H9 (cell line): ENCODE results near the gene AHDC1. TPM values are rescaled to one million over a fixed set of nuclear protein-coding genes. Genes with fewer than 3 reads are reported as not detected.

Experiments used
- DNase-seq: peaks from one replicate; pipeline ENCODE4 v3.0.0-alpha.2; 2017
- H2AFZ ChIP-seq: one replicate; pipeline ENCODE4 v1.6.1; 2013; ENCODE audit warnings: mild to moderate bottlenecking, low read length, control low read depth, moderate library complexity
- H2AK5ac ChIP-seq: 2 replicates; pipeline ENCODE4 v1.6.1; 2013; ENCODE audit warnings: low read length, control low read depth, mixed read lengths; ENCODE audit not compliant: insufficient read length
- H2BK120ac ChIP-seq: one replicate; pipeline ENCODE4 v1.6.1; 2013; ENCODE audit warnings: low read depth, mild to moderate bottlenecking, low read length, control low read depth, inconsistent platforms; ENCODE audit not compliant: poor library complexity, severe bottlenecking
- H2BK12ac ChIP-seq: 2 replicates; pipeline ENCODE4 v1.6.1; 2013; ENCODE audit warnings: low read length, control low read depth, mixed read lengths, low read depth; ENCODE audit not compliant: insufficient read length
- H2BK15ac ChIP-seq: 2 replicates; pipeline ENCODE4 v1.6.1; 2013; ENCODE audit warnings: low read depth, low read length, control low read depth
- H2BK20ac ChIP-seq: one replicate; pipeline ENCODE4 v1.6.1; 2013; ENCODE audit warnings: low read depth, mild to moderate bottlenecking, low read length, control low read depth, inconsistent platforms; ENCODE audit not compliant: poor library complexity, severe bottlenecking
- H2BK5ac ChIP-seq: 2 replicates; pipeline ENCODE4 v1.6.1; 2013; ENCODE audit warnings: low read length, control low read depth, mixed read lengths; ENCODE audit not compliant: insufficient read length
- H3K14ac ChIP-seq: 2 replicates; pipeline ENCODE4 v1.6.1; 2013; ENCODE audit warnings: low read length, control low read depth; ENCODE audit not compliant: insufficient read depth
- H3K18ac ChIP-seq: 2 replicates; pipeline ENCODE4 v1.6.1; 2013; ENCODE audit warnings: low read depth, mild to moderate bottlenecking, mixed read lengths, low read length, control low read depth; ENCODE audit not compliant: insufficient read length
- H3K23ac ChIP-seq: 2 replicates; pipeline ENCODE4 v1.6.1; 2013; ENCODE audit warnings: low read length, control low read depth, mixed read lengths, low read depth; ENCODE audit not compliant: insufficient read length
- H3K23me2 ChIP-seq: 2 replicates; pipeline ENCODE4 v1.6.1; 2013; ENCODE audit warnings: low read depth, mild to moderate bottlenecking, mixed read lengths, low read length, control low read depth; ENCODE audit not compliant: insufficient read length, poor library complexity, severe bottlenecking
- H3K27ac ChIP-seq: 2 replicates; pipeline ENCODE4 v1.5.1; 2013; ENCODE audit warnings: low read length, control low read depth, mixed read lengths, low read depth; ENCODE audit not compliant: insufficient read length
- H3K27me3 ChIP-seq: 2 replicates; pipeline ENCODE4 v1.6.1; 2013; ENCODE audit warnings: low read length, control low read depth, inconsistent platforms; ENCODE audit not compliant: insufficient read depth
- H3K4ac ChIP-seq: 2 replicates; pipeline ENCODE4 v1.6.1; 2013; ENCODE audit warnings: low read depth, mild to moderate bottlenecking, control low read depth, inconsistent platforms, low read length, moderate library complexity
- H3K4me1 ChIP-seq: 2 replicates; pipeline ENCODE4 v1.6.1; 2013; ENCODE audit warnings: low read length, control low read depth, inconsistent platforms; ENCODE audit not compliant: insufficient read depth
- H3K4me2 ChIP-seq: 2 replicates; pipeline ENCODE4 v1.6.1; 2013; ENCODE audit warnings: low read length, control low read depth, mixed read lengths; ENCODE audit not compliant: insufficient read length, insufficient read depth
- H3K56ac ChIP-seq: 2 replicates; pipeline ENCODE4 v1.6.1; 2013; ENCODE audit warnings: low read depth, mild to moderate bottlenecking, mixed read lengths, low read length, control low read depth; ENCODE audit not compliant: insufficient read length
- H3K79me1 ChIP-seq: 2 replicates; pipeline ENCODE4 v1.6.1; 2013; ENCODE audit warnings: low read depth, mild to moderate bottlenecking, moderate library complexity, low read length, control low read depth, inconsistent platforms; ENCODE audit not compliant: insufficient read depth, poor library complexity, severe bottlenecking
- H3K79me2 ChIP-seq: 2 replicates; pipeline ENCODE4 v1.6.1; 2013; ENCODE audit warnings: low read length, control low read depth, inconsistent platforms; ENCODE audit not compliant: insufficient read depth
- H3K9ac ChIP-seq: 2 replicates; pipeline ENCODE4 v1.6.1; 2013; ENCODE audit warnings: low read length, control low read depth, mixed read lengths; ENCODE audit not compliant: insufficient read length; ENCODE audit errors: extremely low read depth
- H3K9me3 ChIP-seq: one replicate; pipeline ENCODE4 v1.6.1; 2013; ENCODE audit warnings: low read depth, low read length, inconsistent platforms; ENCODE audit not compliant: control insufficient read depth
- H3T11ph ChIP-seq: one replicate; pipeline ENCODE4 v1.6.1; 2013; ENCODE audit warnings: mild to moderate bottlenecking, low read length, control low read depth, inconsistent platforms
- H4K20me1 ChIP-seq: one replicate; pipeline ENCODE4 v1.6.1; 2013; ENCODE audit not compliant: control insufficient read depth, insufficient read length, insufficient read depth
- H4K5ac ChIP-seq: 2 replicates; pipeline ENCODE4 v1.6.1; 2013; ENCODE audit warnings: low read depth, mild to moderate bottlenecking, mixed read lengths, low read length, control low read depth; ENCODE audit not compliant: insufficient read length
- H4K8ac ChIP-seq: replicated peaks from 2 replicates; pipeline ENCODE4 v1.6.1; 2013; ENCODE audit warnings: low read length, control low read depth, mixed read lengths, low read depth; ENCODE audit not compliant: insufficient read length
- H4K91ac ChIP-seq: 2 replicates; pipeline ENCODE4 v1.6.1; 2013; ENCODE audit warnings: low read depth, mild to moderate bottlenecking, moderate library complexity, mixed read lengths, low read length, control low read depth; ENCODE audit not compliant: insufficient read length
- H3K27ac Mint-ChIP-seq, 3 experiments: 2 replicates in 2 of 3; 3 replicates in 1 of 3; pipeline ENCODE4 v1.8.0; 2020 to 2021; ENCODE audit warnings: mixed read lengths in 3 of 3, mild to moderate bottlenecking in 1 of 3, moderate library complexity in 1 of 3
- H3K27me3 Mint-ChIP-seq: 2 replicates; pipeline ENCODE4 v1.8.0; 2021; ENCODE audit warnings: low read depth, mild to moderate bottlenecking, moderate library complexity, mixed read lengths
- H3K36me3 Mint-ChIP-seq, 3 experiments: 2 replicates in 2 of 3; 3 replicates in 1 of 3; pipeline ENCODE4 v1.8.0; 2020 to 2021; ENCODE audit warnings: low read depth in 3 of 3, mixed read lengths in 3 of 3; ENCODE audit not compliant: insufficient read depth in 1 of 3
- H3K4me1 Mint-ChIP-seq, 2 experiments: 2 replicates each; pipeline ENCODE4 v1.8.0; 2020; ENCODE audit warnings: mixed read lengths in 2 of 2
- H3K4me3 Mint-ChIP-seq, 2 experiments: 2 replicates in 1 of 2; 3 replicates in 1 of 2; pipeline ENCODE4 v1.8.0; 2020 to 2021; ENCODE audit warnings: mild to moderate bottlenecking in 2 of 2, mixed read lengths in 2 of 2, moderate library complexity in 1 of 2
- H3K9me3 Mint-ChIP-seq, 2 experiments: 2 replicates in 1 of 2; 3 replicates in 1 of 2; pipeline ENCODE4 v1.8.0; 2020; ENCODE audit warnings: mild to moderate bottlenecking in 2 of 2, mixed read lengths in 2 of 2, moderate library complexity in 1 of 2
- CTCF ChIP-seq: fragments of 200-600 bp; sonication (generic); conservative IDR thresholded peaks from 3 replicates; pipeline ENCODE4 v1.8.0; 2021; ENCODE audit warnings: antibody characterized with exemption, mild to moderate bottlenecking
- WGBS: extraction: QIAGEN DNeasy Blood & Tissue Kit; methylation state at CpG from one replicate; pipeline ENCODE4 v1.1.7; 2013; ENCODE audit warnings: missing lambda C conversion rate, low lambda C conversion rate, mixed read lengths; ENCODE audit not compliant: insufficient read length; ENCODE audit errors: extremely low coverage; 5-methylcytosine and 5-hydroxymethylcytosine counted together
- total RNA-seq: library from RNA; stranded (reverse); gene quantifications from 2 replicates; pipeline ENCODE4 v1.2.1, GENCODE V29; 2021

Gene AHDC1
- total RNA-seq, 1 experiment from 2014 or later: 29.4 TPM

DNA sequence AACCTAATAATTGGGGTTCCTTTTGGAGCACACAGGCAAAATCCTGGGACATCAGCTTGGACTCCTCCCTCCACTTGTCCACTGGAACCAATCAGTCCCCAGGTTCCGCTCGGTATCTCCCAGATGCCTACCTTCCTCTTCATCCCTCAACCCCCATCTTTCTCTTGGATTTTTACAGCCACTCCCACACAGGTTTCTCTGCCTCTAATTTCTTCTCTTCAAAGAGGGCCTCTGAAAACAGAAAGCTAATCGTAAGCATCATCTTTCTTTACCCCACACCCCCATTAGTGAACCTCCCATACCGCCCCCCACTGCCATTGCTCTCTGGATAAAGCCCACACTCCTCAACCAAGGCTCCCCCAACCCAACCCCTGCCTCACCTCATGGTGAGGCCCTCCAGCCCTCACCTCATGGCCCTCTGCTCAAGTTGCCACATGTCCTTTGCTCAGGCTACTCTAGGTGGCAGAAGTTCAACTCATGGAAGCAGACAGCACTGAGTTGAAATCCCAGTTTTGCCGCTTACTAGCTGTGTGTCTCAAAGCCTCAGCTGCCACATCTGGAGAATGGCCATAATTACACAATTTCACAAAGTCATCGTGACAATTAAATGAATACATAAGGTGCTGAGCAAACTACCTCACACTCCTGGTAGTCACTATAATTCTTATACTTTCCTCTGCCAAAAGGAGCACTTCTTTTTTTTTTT, 95.8 kb downstream of the AHDC1 start:
- Histone ChIP-seq H2BK120ac (no peak overlapping the region), H3K14ac (no peak overlapping the region), H2BK20ac (no peak overlapping the region), H3K27me3 (no peaks in the 10 kb centered on the region), H3K79me1 (no peaks in the 10 kb centered on the region), H3K18ac (no peak overlapping the region), H3K23me2 (no peaks in the 10 kb centered on the region), H3K4me2 (no peak overlapping the region), H4K91ac (no peak overlapping the region), H3K56ac (no peak overlapping the region), H2BK12ac (no peak overlapping the region), H3K79me2 (no peaks in the 10 kb centered on the region), H2AK5ac (no peak overlapping the region), H2AFZ (no peak overlapping the region), H3T11ph (no peak overlapping the region), H3K23ac (no peak overlapping the region), H3K4me1 (no peaks in the 10 kb centered on the region), H3K9ac (no peak overlapping the region), H4K5ac (no peak overlapping the region), H2BK15ac (no peak overlapping the region), H4K20me1 (no peaks in the 10 kb centered on the region), H3K4ac (no peak overlapping the region), H3K9me3 (no peaks in the 10 kb centered on the region), H3K27ac (no peak overlapping the region), H2BK5ac (no peak overlapping the region), H4K8ac (no peak overlapping the region)
- Mint-ChIP-seq H3K27me3 (no peaks in the 10 kb centered on the region; the same call in 1 of the 2 replicates), H3K4me1 (peaks cover 22 to 34% of the 10 kb centered on the region in 2 experiments), H3K9me3 (no peaks in the 10 kb centered on the region), H3K36me3 (no peaks in the 10 kb centered on the region), H3K27ac (peak overlapping the region; percentile 2 to 87 (median 50); a peak in 4 of 7 replicates), H3K4me3 (peak overlapping the region in 1 of 2 experiments; percentile 8; a peak in 1 of 5 replicates)
- TF ChIP-seq CTCF: peak; percentile 39; the same call in 1 of the 3 replicates
- DNase-seq: peak; percentile 60
- no CpG with 5 or more reads among the region's 6 CpGs for WGBS
